Pancreas (tissue), 10 donors: ENCODE results near the gene IFNGR2. TPM values are rescaled to one million over a fixed set of nuclear protein-coding genes. Genes with fewer than 3 reads are reported as not detected.

Source experiments
- ATAC-seq, 4 donors: fragments of 200-7000 bp; cut with Tn5 transposase; one replicate each; pipeline versions ENCODE4 v1.8.0 to v1.9.1; 2020; ENCODE audit warnings: mild to moderate bottlenecking in 4 of 4, moderate library complexity in 4 of 4
- DNase-seq, 6 donors: peaks; one replicate each; pipeline ENCODE4 v3.0.0-alpha.2; 2020
- FAIRE-seq: peaks from 2 replicates; lab custom pipeline; 2012; peaks lifted over from hg19 to GRCh38; lab: Jason Lieb, UNC
- H3K27ac ChIP-seq, 4 donors: fragments of 200-600 bp; sonication (generic); 1 replicate in 3 of 4; 2 replicates in 1 of 4; pipeline versions ENCODE4 v1.5.0 to v1.8.0; 2020
- H3K27me3 ChIP-seq, 4 donors: fragments of 200-600 bp; one replicate each; pipeline ENCODE4 v1.8.0; 2021
- H3K36me3 ChIP-seq, 3 donors: fragments of 200-600 bp; sonication (generic) in 1 of 3; one replicate each; pipeline versions ENCODE4 v1.5.0 to v1.8.0; 2020 to 2021
- H3K4me1 ChIP-seq, 3 donors: fragments of 200-600 bp; one replicate each; pipeline ENCODE4 v1.8.0; 2021
- H3K4me3 ChIP-seq, 4 donors: fragments of 200-600 bp; sonication (generic) in 2 of 4; one replicate each; pipeline versions ENCODE4 v1.5.0 to v1.8.0; 2020 to 2021
- H3K9me3 ChIP-seq, 4 donors: fragments of 200-600 bp; one replicate each; pipeline ENCODE4 v1.8.0; 2021
- CTCF ChIP-seq, 4 donors: fragments of 200-600 bp; sonication (generic) in 3 of 4; IDR thresholded peaks; one replicate each; pipeline versions ENCODE4 v1.5.0 to v1.8.0; 2021; ENCODE audit warnings: antibody characterized with exemption in 4 of 4
- WGBS, 2 donors: extraction: QIAGEN DNeasy Blood & Tissue Kit; methylation state at CpG; one replicate each; pipeline ENCODE4 v1.1.7; 2013; 5-methylcytosine and 5-hydroxymethylcytosine counted together
- intact Hi-C, 3 donors: fragments of 100-400 bp; cut with DNase I; formaldehyde crosslinking; loops; one replicate each; pipeline versions ENCODE4 v1.11.1 to v1.14.2; 2022
- polyA plus RNA-seq, 2 donors: library from polyadenylated mRNA; stranded (reverse); fragments of 200-250 nt; gene quantifications; one replicate each; pipeline ENCODE4 v1.2.3, GENCODE V29; 2013
- total RNA-seq, 6 donors: library from RNA; stranded (reverse); fragmentation: NEBNext Ultra II Directional in 4 of 6; extraction: Animal tissue kit (Norgen Biotek cat#: 25700) in 4 of 6; gene quantifications; one replicate each; pipeline versions ENCODE4 v1.2.1 to v1.2.4, GENCODE V29; 2021 to 2023
- donor health status: healthy with polysubstance abuse.
- donor health status: DM: no; HTN: no; CAD: no; lungs with moderate emphysema.
- donor health status: DM: no; HTN: no; CAD: no.
- donor health status: control.
- donor health status: control.
- donor health status: Bipolar disorder and iron deficiency.
- donor health status: DM: yes; HTN: yes; CAD: no.
- donor health status: DM: no; HTN: no; CAD: no.
- donor health status: DM: no; HTN: no; CAD: no.
- donor health status: DM: yes; HTN: yes; CAD: no.

The IFNGR2 gene
- total and polyA plus RNA-seq, 8 donors, result 10.1 to 56.5 (median 19.9) TPM

DNA sequence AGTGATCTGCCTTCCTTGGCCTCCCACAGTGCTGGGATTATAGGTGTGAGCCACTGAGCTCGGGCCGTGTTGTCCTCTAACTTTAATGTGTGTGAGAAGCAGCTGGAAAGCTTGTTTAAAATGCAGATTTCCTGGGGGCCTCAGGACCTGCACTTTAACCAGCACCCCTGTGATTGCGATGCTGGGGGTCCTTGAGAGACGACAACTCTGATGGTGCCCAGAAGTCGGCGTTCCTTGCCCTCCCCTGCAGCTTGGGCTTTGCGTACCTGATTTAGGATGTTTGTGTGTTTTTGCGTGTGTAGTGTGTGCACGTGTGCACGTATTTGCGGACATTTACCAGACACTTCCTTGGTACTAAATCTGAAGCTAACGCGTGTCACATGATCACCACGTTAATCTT, 10.9 kb downstream of the IFNGR2 start:
- ATAC-seq (no peak), DNase-seq (no peak), FAIRE-seq (no peak)
- peaks cover 0 to 23% (median 17%) of the 10 kb centered on the region in 3 donors for H3K4me1 ChIP-seq
- WGBS, 2 donors, result 87 to 88% methylated on average over 14 of the region's 14 CpGs
- H3K36me3 ChIP-seq, result peaks cover 0 to 6% (median 0%) of the 10 kb centered on the region in 3 donors
- intact Hi-C loops, result no loop called here
- no peak overlapping the region for H3K4me3 ChIP-seq
- H3K27me3 ChIP-seq, result no peaks in the 10 kb centered on the region
- no peak for TF ChIP-seq CTCF (IDR thresholded peaks at IDR 0.05)
- H3K27ac ChIP-seq, result peak overlapping the region in 2 of 4 donors; percentile 49 to 66
- no peaks in the 10 kb centered on the region for H3K9me3 ChIP-seq

GRCh38 chr21:33414926-33415325, 11.7 kb downstream of the IFNGR2 start:
- TF ChIP-seq CTCF (IDR thresholded peaks at IDR 0.05), result no peak
- Histone ChIP-seq H3K9me3 (no peaks in the 10 kb centered on the region), H3K27ac (no peak overlapping the region), H3K36me3 (peaks cover 0 to 6% (median 0%) of the 10 kb centered on the region in 3 donors), H3K27me3 (no peaks in the 10 kb centered on the region), H3K4me3 (no peak overlapping the region), H3K4me1 (peaks cover 0 to 23% (median 17%) of the 10 kb centered on the region in 3 donors)
- no peak for DNase-seq
- 86 to 92% methylated on average over 11 of the region's 11 CpGs for WGBS, 2 donors
- no peak for FAIRE-seq
- intact Hi-C loops, result no loop called here
- ATAC-seq, result no peak

- Histone ChIP-seq H3K36me3 (peaks cover 0 to 16% (median 5%) of the 10 kb centered on the region in 3 donors), H3K9me3 (no peaks in the 10 kb centered on the region), H3K4me1 (peaks cover 0 to 5% (median 0%) of the 10 kb centered on the region in 3 donors), H3K27ac (no peak overlapping the region), H3K27me3 (no peaks in the 10 kb centered on the region), H3K4me3 (no peak overlapping the region)
- intact Hi-C loops, result no loop called here
- WGBS, 2 donors, result 61 to 67% methylated on average over 2 of the region's 2 CpGs
- ATAC-seq (no peak), FAIRE-seq (no peak), DNase-seq (no peak)
- TF ChIP-seq CTCF (IDR thresholded peaks at IDR 0.05), result no peak
Observed at GRCh38 chr21:33418691-33419090, 15.5 kb downstream of the IFNGR2 start.

DNA sequence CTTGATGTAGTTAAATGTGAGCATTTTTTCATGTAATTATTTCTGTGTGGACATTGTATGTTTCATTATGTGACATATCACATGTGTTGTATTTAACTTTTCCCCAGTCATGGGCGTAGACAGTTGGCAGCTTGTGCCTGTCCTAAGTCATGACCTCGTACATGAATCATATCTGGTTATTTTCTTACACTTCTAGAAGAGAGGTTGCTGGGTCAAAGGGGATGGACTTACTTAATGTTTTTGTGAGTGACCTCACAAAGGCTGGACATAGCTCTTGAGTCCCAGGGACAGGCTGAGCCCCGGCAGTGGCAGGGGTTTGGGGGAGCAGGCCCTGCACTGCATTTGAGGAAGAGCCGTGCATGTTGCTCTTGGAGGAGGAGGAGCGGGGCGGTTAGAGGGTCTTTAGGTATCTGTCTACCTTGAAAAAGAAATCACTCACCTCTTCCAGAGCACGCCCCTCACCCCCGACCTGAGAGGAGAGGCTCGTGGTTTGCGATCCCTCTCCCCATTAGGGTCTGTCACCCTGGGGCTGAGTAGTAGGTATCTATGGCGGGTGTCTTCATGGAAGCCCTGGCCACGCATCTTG, 16.4 kb downstream of the IFNGR2 start:
- 89 to 94% methylated on average over 12 of the region's 12 CpGs for WGBS, 2 donors
- TF ChIP-seq CTCF (IDR thresholded peaks at IDR 0.05), result no peak
- Histone ChIP-seq H3K4me1 (peaks cover 0 to 3% (median 0%) of the 10 kb centered on the region in 3 donors), H3K9me3 (no peaks in the 10 kb centered on the region), H3K4me3 (no peak overlapping the region), H3K36me3 (peaks cover 0 to 17% (median 5%) of the 10 kb centered on the region in 3 donors), H3K27ac (no peak overlapping the region), H3K27me3 (no peaks in the 10 kb centered on the region)
- intact Hi-C loops, result no loop called here
- peak in 3 of 4 donors; percentile 28 to 70 (median 63) for ATAC-seq
- FAIRE-seq, result no peak
- no peak for DNase-seq

DNA sequence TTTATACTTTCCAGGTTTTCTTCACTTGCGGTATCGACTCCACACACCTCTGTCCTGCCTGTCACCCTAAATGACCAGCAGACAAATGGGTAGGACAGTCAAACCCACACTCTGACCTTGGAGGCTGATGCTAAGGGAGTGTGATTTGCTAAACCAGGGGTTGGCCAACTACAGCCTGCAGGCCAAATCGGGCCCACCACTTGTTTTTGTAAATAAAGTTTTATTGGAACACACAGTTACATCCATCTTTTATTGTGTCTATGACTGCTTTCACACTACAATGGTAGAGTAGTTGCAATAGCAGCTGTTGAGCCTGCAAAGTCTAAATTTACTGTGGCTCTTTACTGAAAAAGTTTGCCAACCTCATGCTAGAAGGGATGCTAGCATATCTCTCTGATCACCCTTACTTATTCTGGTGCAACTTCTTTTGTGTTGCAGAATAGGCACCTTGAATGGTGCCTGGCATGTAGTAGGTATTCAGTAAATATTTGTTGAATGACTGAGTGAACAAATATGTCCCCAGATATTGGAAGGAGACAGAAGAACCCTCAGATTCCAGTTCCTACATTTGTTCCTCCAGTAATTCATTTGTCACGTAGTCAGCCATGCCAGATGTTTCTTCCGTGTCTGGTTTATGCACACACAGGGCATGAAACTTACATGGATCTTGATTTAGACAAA, 18.6 kb downstream of the IFNGR2 start:
- Histone ChIP-seq H3K27ac (no peak overlapping the region), H3K4me3 (no peak overlapping the region), H3K4me1 (peaks cover 0 to 3% (median 0%) of the 10 kb centered on the region in 3 donors), H3K9me3 (no peaks in the 10 kb centered on the region), H3K36me3 (peaks cover 0 to 19% (median 5%) of the 10 kb centered on the region in 3 donors), H3K27me3 (no peaks in the 10 kb centered on the region)
- TF ChIP-seq CTCF (IDR thresholded peaks at IDR 0.05), result no peak
- no peak for FAIRE-seq
- no peak for DNase-seq
- WGBS, 2 donors, result 93 to 96% methylated on average over 5 of the region's 5 CpGs
- intact Hi-C loops, result no loop called here
- no peak for ATAC-seq
